ENCODE results near the gene CHCHD4. TPM values are rescaled to one million over a fixed set of nuclear protein-coding genes. Genes with fewer than 3 reads are reported as not detected.
A peak's percentile ranks its signal among the peaks of the same experiment; 100 is the strongest.

CHCHD4 gene
- total RNA-seq, 6 experiments from 2014 or later = 9.4 to 12.0 (median 10.1) TPM

DNA sequence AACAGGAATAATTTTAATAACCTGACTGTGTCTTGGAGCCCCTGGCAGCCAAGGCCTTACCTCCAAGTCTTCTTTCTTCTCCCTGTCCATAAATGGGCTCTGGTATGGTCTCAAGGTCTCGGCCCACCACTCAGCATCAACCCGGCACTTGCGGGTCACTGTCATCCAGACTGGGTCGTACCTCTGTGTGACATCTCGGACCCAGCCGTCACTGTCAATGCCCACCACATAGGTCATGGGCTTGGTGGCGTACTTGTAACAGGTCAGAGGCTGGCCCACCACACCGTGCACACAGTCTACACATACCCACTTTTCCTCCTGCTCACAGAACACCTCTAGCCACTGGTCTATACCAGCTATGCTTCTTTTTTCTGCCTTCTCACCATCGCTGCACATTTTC, 33.3 kb upstream of the CHCHD4 start:
- no peak overlapping the region for H3K4me3 Mint-ChIP-seq
- TF ChIP-seq, protein P1, sequence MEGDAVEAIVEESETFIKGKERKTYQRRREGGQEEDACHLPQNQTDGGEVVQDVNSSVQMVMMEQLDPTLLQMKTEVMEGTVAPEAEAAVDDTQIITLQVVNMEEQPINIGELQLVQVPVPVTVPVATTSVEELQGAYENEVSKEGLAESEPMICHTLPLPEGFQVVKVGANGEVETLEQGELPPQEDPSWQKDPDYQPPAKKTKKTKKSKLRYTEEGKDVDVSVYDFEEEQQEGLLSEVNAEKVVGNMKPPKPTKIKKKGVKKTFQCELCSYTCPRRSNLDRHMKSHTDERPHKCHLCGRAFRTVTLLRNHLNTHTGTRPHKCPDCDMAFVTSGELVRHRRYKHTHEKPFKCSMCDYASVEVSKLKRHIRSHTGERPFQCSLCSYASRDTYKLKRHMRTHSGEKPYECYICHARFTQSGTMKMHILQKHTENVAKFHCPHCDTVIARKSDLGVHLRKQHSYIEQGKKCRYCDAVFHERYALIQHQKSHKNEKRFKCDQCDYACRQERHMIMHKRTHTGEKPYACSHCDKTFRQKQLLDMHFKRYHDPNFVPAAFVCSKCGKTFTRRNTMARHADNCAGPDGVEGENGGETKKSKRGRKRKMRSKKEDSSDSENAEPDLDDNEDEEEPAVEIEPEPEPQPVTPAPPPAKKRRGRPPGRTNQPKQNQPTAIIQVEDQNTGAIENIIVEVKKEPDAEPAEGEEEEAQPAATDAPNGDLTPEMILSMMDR (IDR thresholded peaks at IDR 0.05) = no peak
- no peaks in the 10 kb centered on the region for H3K27me3 Mint-ChIP-seq (ENCODE audit: insufficient read depth)
- H3K4me1 Mint-ChIP-seq (ENCODE audit: low read depth) = 0 out of 2 replicates have a peak, but pooled peaks cover 6% of the 10 kb centered on the region
- H3K27ac Mint-ChIP-seq = no peak overlapping the region
- H3K9me3 Mint-ChIP-seq = peaks cover 20% of the 10 kb centered on the region
- DNase-seq = no peak
- H3K36me3 Mint-ChIP-seq (ENCODE audit: low read depth) = peaks cover 70% of the 10 kb centered on the region

DNA sequence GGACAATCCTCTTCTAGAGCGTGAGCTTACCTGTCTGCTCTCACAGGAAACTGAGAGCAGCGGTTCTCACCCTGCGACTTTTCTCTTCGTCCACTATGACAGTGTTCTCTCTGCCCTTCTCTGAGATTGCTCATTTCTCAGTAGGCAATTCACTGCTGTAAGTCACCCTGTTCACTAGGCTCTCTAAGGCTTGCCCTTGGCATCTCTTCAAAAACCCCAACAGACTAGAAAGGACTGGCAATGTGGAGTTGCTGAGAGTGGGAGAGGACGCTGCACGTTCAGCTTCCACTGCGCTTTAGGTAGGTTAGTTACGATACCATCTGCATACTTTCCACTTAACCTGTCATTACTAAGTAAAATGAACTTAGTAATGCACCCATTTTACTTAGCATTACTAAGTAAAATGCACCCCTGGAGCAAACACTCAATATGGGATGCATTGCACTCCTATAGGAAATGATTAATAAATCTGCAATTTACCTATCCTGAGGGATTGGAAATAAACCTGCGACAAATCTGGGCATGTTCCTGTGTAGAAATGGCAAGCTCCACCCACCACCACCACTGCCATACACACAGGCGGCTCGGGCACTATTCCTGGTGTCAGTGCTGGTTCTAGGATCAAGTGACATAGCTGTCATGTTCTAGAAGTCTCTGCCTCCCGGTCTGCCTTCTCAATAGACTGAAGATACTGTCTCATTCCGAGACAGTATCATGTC, 32.3 kb upstream of the CHCHD4 start:
- Mint-ChIP-seq H3K36me3 (ENCODE audit: low read depth) (peaks cover 65% of the 10 kb centered on the region), H3K4me1 (ENCODE audit: low read depth) (no peaks in the 10 kb centered on the region), H3K27ac (no peak overlapping the region), H3K27me3 (ENCODE audit: insufficient read depth) (peaks cover 2% of the 10 kb centered on the region; the same call in 1 of the 2 replicates), H3K4me3 (no peak overlapping the region), H3K9me3 (peaks cover 12% of the 10 kb centered on the region)
- TF ChIP-seq, protein P1 (IDR thresholded peaks at IDR 0.05) = no peak
- DNase-seq = no peak

DNA sequence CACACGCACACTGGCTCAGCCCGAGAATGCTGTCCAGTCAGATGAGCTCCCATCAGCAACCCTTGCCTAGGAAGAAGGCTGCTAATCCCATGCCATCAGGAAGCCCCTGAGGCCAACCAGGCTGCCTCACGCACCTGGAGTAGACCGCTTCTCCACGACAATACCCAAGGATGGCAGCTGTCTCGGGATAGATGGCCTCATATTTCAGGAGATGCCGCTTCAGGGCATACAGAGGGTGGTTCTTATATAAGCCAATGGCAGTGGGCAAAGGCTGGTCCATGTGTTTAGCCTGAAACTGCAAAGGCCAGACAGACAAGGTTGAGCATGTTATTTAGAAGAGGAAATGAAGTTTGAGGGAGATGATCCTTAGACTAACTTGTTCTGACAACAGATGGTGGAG, 31.5 kb upstream of the CHCHD4 start:
- Mint-ChIP-seq H3K4me1 (ENCODE audit: low read depth) (peaks cover under 1% of the 10 kb centered on the region; the same call in 1 of the 2 replicates), H3K9me3 (peaks cover 4% of the 10 kb centered on the region), H3K27me3 (ENCODE audit: insufficient read depth) (peaks cover 3% of the 10 kb centered on the region; the same call in 1 of the 2 replicates), H3K36me3 (ENCODE audit: low read depth) (peaks cover 57% of the 10 kb centered on the region), H3K4me3 (no peak overlapping the region), H3K27ac (peak overlapping the region; percentile 44; the same call in 1 of the 2 replicates)
- TF ChIP-seq, protein P1 (IDR thresholded peaks at IDR 0.05) = no peak
- no peak for DNase-seq

DNA sequence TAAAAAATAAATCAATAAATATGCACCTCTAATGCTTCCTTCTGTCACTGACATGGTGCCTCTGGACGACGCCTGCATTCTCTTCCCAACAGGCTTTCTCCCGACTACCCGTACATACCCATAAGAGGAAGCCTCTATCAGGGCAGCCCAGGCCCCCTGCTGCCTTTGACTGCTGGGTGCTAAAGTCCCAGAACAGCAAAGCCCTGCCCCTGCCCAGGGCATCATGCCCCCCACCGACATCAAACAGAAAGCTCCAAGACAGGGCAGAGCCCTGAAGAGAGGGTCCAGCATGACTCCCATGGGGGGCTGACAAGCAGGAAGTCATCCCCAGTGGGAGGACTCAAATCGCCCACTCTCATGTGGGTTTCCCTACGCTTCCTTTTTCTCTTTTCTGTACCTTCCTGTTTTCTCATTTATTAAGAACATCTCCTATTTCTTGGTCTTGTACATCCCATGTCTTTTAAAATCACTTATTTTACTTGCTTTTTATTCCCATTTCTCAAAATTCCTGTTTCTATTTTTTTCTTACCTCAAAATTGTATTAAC, 30.3 kb upstream of the CHCHD4 start:
- Mint-ChIP-seq H3K27me3 (ENCODE audit: insufficient read depth) (peaks cover 3% of the 10 kb centered on the region; the same call in 1 of the 2 replicates), H3K27ac (no peak overlapping the region), H3K36me3 (ENCODE audit: low read depth) (peaks cover 45% of the 10 kb centered on the region), H3K4me1 (ENCODE audit: low read depth) (peaks cover 12% of the 10 kb centered on the region), H3K4me3 (no peak overlapping the region), H3K9me3 (no peaks in the 10 kb centered on the region)
- TF ChIP-seq, protein P1 (IDR thresholded peaks at IDR 0.05) = no peak
- DNase-seq = no peak

DNA sequence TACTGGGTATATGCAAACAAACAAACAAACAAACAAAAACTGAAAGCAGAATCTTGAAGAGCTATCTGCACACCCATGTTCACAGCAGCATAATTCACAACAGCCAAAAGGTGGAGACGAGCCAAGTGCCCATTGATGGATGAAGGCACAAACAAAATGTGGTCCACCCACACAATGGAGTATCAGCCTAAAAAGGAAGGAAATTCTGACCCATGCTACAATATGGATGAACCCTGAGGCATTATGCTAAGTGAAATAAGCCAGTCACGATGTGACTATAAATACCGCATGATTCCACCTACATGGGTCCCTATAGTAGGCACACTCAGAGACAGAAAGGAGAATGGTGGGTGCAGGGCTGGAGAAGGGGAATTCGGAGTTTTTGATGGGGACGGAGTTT, 29.6 kb upstream of the CHCHD4 start:
- Mint-ChIP-seq H3K9me3 (no peaks in the 10 kb centered on the region), H3K4me1 (ENCODE audit: low read depth) (peaks cover 12% of the 10 kb centered on the region), H3K36me3 (ENCODE audit: low read depth) (peaks cover 44% of the 10 kb centered on the region), H3K27ac (no peak overlapping the region), H3K4me3 (no peak overlapping the region), H3K27me3 (ENCODE audit: insufficient read depth) (peaks cover 3% of the 10 kb centered on the region; the same call in 1 of the 2 replicates)
- TF ChIP-seq, protein P1 (IDR thresholded peaks at IDR 0.05) = no peak
- DNase-seq = no peak
